Stimulated activated CD8-positive, alpha-beta memory T cell treated with anti-CD3 and anti-CD28 coated beads, Interleukin-12 subunit alpha, Interleukin-12 subunit beta, amount 100 ng/mL, for 24 hours (primary cell): ENCODE data around the gene GIGYF1.
"Not testable (repeated sequence)": the region's sequence is repeated elsewhere in the genome, so short reads cannot be mapped to it uniquely, and the experiment has no call there.

Experiments
- DNase-seq: peaks from one replicate; pipeline ENCODE4 v3.0.0-alpha.2; 2020; ENCODE audit errors: extremely low read depth

The GIGYF1 gene

GRCh38 chr7:100673302-100673941, 20.6 kb downstream of the GIGYF1 start, which contains the start of gene GNB2:
Gene GNB2, plus strand, starts transcription at chr7:100673740. Its CDS starts 2,526 bp downstream, at chr7:100676266.
- peak; percentile 94 for DNase-seq

GRCh38 chr7:100671353-100672327, 22.4 kb downstream of the GIGYF1 start:
- DNase-seq: no peak

GRCh38 chr7:100670074-100670473, 24.0 kb downstream of the GIGYF1 start:
- DNase-seq: no peak

GRCh38 chr7:100669106-100669505, 24.9 kb downstream of the GIGYF1 start:
- not testable (repeated sequence) for DNase-seq

GRCh38 chr7:100668069-100668449, 26.0 kb downstream of the GIGYF1 start:
- DNase-seq: no peak

- DNase-seq: no peak
Measured at GRCh38 chr7:100667331-100668068, 26.6 kb downstream of the GIGYF1 start.

- no peak for DNase-seq
Measured at GRCh38 chr7:100665168-100665726, 28.8 kb downstream of the GIGYF1 start.

- not testable (repeated sequence) for DNase-seq
Measured at GRCh38 chr7:100662194-100662776, 31.8 kb downstream of the GIGYF1 start.

GRCh38 chr7:100655908-100656674, 38.0 kb downstream of the GIGYF1 start, which contains the start of gene ACTL6B:
Gene ACTL6B, minus strand, starts transcription at chr7:100656448. Its CDS starts 94 bp downstream, at chr7:100656354.
- DNase-seq: no peak

GRCh38 chr7:100654908-100655831, 38.9 kb downstream of the GIGYF1 start:
- DNase-seq: no peak

GRCh38 chr7:100649826-100650565, 44.1 kb downstream of the GIGYF1 start:
- no peak for DNase-seq

- no peak for DNase-seq
Measured at GRCh38 chr7:100642534-100642907, 51.5 kb downstream of the GIGYF1 start.

- no peak for DNase-seq
Measured at GRCh38 chr7:100641860-100642533, 52.1 kb downstream of the GIGYF1 start.

GRCh38 chr7:100641463-100641859, 52.6 kb downstream of the GIGYF1 start, which contains the start of gene TFR2:
Gene TFR2, minus strand, starts transcription at chr7:100641552. Its CDS starts 43 bp downstream, at chr7:100641509.
- DNase-seq: no peak

GRCh38 chr7:100640517-100641440, 53.3 kb downstream of the GIGYF1 start:
- no peak for DNase-seq

- DNase-seq: no peak
Measured at GRCh38 chr7:100639995-100640516, 54.0 kb downstream of the GIGYF1 start.
